ENCODE results near the gene MIB1.
"Not testable (repeated sequence)": the region's sequence is repeated elsewhere in the genome, so short reads cannot be mapped to it uniquely, and the experiment has no call there.

The MIB1 gene

DNA sequence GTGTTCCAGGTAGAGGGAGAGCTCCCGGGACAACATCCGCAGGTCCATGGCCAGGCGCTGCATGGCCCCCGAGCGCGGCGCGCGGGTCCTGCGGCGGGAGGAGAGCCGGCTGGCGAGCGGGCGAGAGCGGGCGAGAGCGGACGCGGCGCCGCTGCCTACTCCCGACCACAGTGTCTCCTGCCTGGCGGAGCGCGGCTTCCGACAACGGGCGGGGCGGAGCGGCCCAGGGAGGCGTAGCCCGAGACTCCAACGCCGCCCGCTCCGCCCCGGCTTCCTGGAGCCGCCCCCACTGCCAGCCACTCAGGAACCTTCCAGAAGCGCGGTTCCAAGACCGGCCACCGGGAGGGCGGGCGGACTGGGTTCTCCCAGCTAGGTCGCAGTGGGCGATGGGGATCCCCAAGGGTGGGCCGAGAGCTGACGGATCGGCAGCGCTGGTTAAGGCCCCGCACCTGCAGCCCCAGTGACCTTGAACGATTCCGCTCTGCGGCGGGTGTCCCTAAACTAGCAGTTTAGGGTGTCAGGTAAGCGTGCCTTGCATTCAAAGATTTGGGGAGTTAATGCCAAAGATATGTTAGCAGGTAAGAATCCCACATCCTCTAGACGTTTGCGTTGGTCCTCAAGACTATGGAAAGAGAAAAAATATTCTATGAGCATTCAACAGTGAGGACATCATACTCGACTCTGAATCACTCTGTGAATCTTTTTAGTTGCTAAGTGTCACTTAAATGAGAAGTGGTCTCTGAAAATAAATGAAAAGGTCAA is 35.8 kb upstream of the MIB1 start, which contains the start of gene ABHD3:
Gene ABHD3 (minus strand): TSS at position 172 of the 762 bp plus-strand sequence. CDS start 109 bp downstream, at position 63.
- TF ChIP-seq, protein P1, sequence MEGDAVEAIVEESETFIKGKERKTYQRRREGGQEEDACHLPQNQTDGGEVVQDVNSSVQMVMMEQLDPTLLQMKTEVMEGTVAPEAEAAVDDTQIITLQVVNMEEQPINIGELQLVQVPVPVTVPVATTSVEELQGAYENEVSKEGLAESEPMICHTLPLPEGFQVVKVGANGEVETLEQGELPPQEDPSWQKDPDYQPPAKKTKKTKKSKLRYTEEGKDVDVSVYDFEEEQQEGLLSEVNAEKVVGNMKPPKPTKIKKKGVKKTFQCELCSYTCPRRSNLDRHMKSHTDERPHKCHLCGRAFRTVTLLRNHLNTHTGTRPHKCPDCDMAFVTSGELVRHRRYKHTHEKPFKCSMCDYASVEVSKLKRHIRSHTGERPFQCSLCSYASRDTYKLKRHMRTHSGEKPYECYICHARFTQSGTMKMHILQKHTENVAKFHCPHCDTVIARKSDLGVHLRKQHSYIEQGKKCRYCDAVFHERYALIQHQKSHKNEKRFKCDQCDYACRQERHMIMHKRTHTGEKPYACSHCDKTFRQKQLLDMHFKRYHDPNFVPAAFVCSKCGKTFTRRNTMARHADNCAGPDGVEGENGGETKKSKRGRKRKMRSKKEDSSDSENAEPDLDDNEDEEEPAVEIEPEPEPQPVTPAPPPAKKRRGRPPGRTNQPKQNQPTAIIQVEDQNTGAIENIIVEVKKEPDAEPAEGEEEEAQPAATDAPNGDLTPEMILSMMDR (conservative IDR thresholded peaks at IDR 0.05; ENCODE audit: low read depth, low read length), result peak; percentile 14
- DNase-seq (ENCODE audit: low read depth), result peak; percentile 67
- peak within 1 kb of the TSS; percentile 79 for H3K4me3 ChIP-seq (ENCODE audit: low read length)

DNA sequence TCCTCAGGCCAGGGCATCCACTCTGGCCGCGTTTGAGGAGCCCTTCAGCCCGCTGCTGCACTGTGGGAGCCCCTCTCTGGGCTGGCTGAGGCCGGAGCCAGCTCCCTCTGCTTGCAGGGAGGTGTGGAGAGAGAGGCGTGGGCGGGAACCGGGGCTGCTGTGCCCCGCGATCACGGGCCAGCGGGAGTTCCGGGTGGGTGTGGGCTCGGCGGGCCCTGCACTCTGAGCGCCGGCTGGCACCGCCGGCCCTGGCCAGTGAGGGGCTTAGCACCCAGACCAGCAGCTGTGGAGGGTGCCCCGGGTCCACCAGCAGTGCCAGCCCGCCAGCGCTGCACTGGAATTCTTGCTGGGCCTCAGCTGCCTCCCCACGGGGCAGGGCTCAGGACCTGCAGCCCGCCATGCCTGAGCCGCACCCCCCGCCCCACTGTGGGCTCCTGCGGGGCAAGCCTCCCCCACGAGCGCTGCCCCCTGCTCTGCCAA is 34.2 kb upstream of the MIB1 start:
- TF ChIP-seq, protein P1 (conservative IDR thresholded peaks at IDR 0.05; ENCODE audit: low read depth, low read length), result no peak
- no peak for DNase-seq (ENCODE audit: low read depth)
- H3K4me3 ChIP-seq (ENCODE audit: low read length), result no peak overlapping the region

DNA sequence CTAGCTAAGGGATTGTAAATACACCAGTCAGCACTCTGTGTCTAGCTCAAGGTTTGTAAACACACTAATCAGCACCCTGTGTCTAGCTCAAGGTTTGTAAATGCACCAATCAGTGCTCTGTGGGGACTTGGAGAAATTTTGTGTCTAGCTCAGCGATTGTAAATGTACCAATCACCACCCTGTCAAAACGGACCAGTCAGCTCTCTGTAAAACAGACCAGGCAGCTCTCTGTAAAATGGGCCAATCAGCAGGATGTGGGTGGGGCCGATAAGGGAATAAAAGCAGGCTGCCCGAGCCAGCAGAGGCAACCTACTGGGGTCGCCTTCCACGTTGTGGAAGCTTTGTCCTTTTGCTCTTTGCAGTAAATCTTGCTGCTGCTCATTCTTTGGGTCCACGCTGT is 33.5 kb upstream of the MIB1 start:
- H3K4me3 ChIP-seq (ENCODE audit: low read length); DNase-seq (ENCODE audit: low read depth): not testable (repeated sequence)

DNA sequence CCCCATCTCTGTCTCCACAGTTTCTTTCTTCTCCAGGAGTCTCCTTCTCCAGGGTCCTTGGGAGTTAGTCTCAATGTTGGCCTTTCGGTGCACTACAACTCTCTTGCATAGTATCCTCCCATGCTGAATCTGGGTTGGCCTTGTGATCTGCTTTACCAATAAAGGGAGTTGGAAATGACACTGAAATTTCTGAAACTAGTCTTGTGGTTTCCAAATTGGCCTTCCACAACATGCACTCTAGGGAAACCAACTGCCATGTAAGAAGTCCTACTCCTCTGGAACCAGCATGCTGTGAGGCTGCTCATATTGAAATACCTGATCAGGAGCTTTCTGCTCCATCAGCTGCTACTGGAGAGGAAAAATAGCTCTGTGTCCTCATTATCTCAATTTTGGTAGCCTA is 26.1 kb upstream of the MIB1 start:
- no peak overlapping the region for H3K4me3 ChIP-seq (ENCODE audit: low read length)
- DNase-seq (ENCODE audit: low read depth), result no peak
- TF ChIP-seq, protein P1 (conservative IDR thresholded peaks at IDR 0.05; ENCODE audit: low read depth, low read length), result no peak

- TF ChIP-seq, protein P1 (conservative IDR thresholded peaks at IDR 0.05; ENCODE audit: low read depth, low read length), result no peak
- DNase-seq (ENCODE audit: low read depth), result no peak
- H3K4me3 ChIP-seq (ENCODE audit: low read length), result no peak overlapping the region
Measured at GRCh38 chr18:21722687-21723086, 17.9 kb upstream of the MIB1 start.

- TF ChIP-seq, protein P1 (conservative IDR thresholded peaks at IDR 0.05; ENCODE audit: low read depth, low read length), result no peak
- no peak for DNase-seq (ENCODE audit: low read depth)
Measured at GRCh38 chr18:21725201-21725600, 15.4 kb upstream of the MIB1 start.

GRCh38 chr18:21727702-21728101 is 12.9 kb upstream of the MIB1 start:
- TF ChIP-seq, protein P1 (conservative IDR thresholded peaks at IDR 0.05; ENCODE audit: low read depth, low read length), result no peak
- H3K4me3 ChIP-seq (ENCODE audit: low read length), result no peak overlapping the region
- no peak for DNase-seq (ENCODE audit: low read depth)

More at GRCh38 chr18:21725201-21725600, 15.4 kb upstream of the MIB1 start:
- H3K4me3 ChIP-seq (ENCODE audit: low read length), result no peak overlapping the region

Data from retinal pigment epithelial cell (primary cell).